Measurements from ENCODE around the gene CAMKK2.
A peak's percentile ranks its signal among the peaks of the same experiment; 100 is the strongest.

CAMKK2 gene

GRCh38 chr12:121226399-121226798, 70.1 kb downstream of the CAMKK2 start:
- Histone ChIP-seq H4K5ac (ENCODE audit: low read length) (no peak overlapping the region), H2BK15ac (replicated peaks; ENCODE audit: low read depth) (no peak overlapping the region), H2BK120ac (ENCODE audit: low read depth, low read length) (no peak overlapping the region), H3K27ac (ENCODE audit: low read depth, low read length) (no peak overlapping the region), H3K56ac (ENCODE audit: low read length) (no peak overlapping the region), H3K36me3 (ENCODE audit: control insufficient read depth, insufficient read depth, low read length) (no peaks in the 10 kb centered on the region), H3K79me2 (ENCODE audit: control insufficient read depth, insufficient read depth, low read length) (no peaks in the 10 kb centered on the region), H3K23ac (ENCODE audit: low read length) (no peak overlapping the region), H3K9ac (ENCODE audit: low read length) (no peak overlapping the region), H3K27me3 (ENCODE audit: insufficient read depth, low read length, poor library complexity) (no peaks in the 10 kb centered on the region), H3K4me1 (ENCODE audit: control insufficient read depth, low read depth, low read length) (no peaks in the 10 kb centered on the region), H2AK5ac (ENCODE audit: low read length) (no peak overlapping the region), H3K4ac (ENCODE audit: low read depth, low read length) (no peak overlapping the region), H2BK5ac (ENCODE audit: low read length) (no peak overlapping the region), H3K4me2 (ENCODE audit: low read length) (no peak overlapping the region), H3K4me3 (ENCODE audit: low read length) (no peak overlapping the region), H3K18ac (ENCODE audit: low read length) (no peak overlapping the region), H3K79me1 (ENCODE audit: low read length) (no peaks in the 10 kb centered on the region), H4K8ac (ENCODE audit: low read depth, low read length) (no peak overlapping the region)
- WGBS (ENCODE audit: extremely low coverage, insufficient coverage, low lambda C conversion rate): no CpG with 5 or more reads among the region's 8 CpGs
- no peak for DNase-seq

- no peaks in the 10 kb centered on the region for H3K36me3 ChIP-seq (ENCODE audit: control insufficient read depth, insufficient read depth, low read length)
- no peak overlapping the region for H3K4me2 ChIP-seq (ENCODE audit: low read length)
- H3K79me2 ChIP-seq (ENCODE audit: control insufficient read depth, insufficient read depth, low read length): no peaks in the 10 kb centered on the region
- H3K4ac ChIP-seq (ENCODE audit: low read depth, low read length): no peak overlapping the region
- no peak overlapping the region for H2AK5ac ChIP-seq (ENCODE audit: low read length)
- no peaks in the 10 kb centered on the region for H3K27me3 ChIP-seq (ENCODE audit: insufficient read depth, low read length, poor library complexity)
- no peaks in the 10 kb centered on the region for H3K4me1 ChIP-seq (ENCODE audit: control insufficient read depth, low read depth, low read length)
- no peak overlapping the region for H2BK5ac ChIP-seq (ENCODE audit: low read length)
- no peak overlapping the region for H3K56ac ChIP-seq (ENCODE audit: low read length)
- no peak overlapping the region for H3K18ac ChIP-seq (ENCODE audit: low read length)
- no peak for DNase-seq
- H2BK15ac ChIP-seq (replicated peaks; ENCODE audit: low read depth): no peak overlapping the region
- WGBS (ENCODE audit: extremely low coverage, insufficient coverage, low lambda C conversion rate): no CpG with 5 or more reads among the region's 8 CpGs
- H3K79me1 ChIP-seq (ENCODE audit: low read length): no peaks in the 10 kb centered on the region
- no peak overlapping the region for H2BK120ac ChIP-seq (ENCODE audit: low read depth, low read length)
- no peak overlapping the region for H3K4me3 ChIP-seq (ENCODE audit: low read length)
- no peak overlapping the region for H3K9ac ChIP-seq (ENCODE audit: low read length)
- no peak overlapping the region for H4K5ac ChIP-seq (ENCODE audit: low read length)
- H3K27ac ChIP-seq (ENCODE audit: low read depth, low read length): no peak overlapping the region
- no peak overlapping the region for H4K8ac ChIP-seq (ENCODE audit: low read depth, low read length)
- no peak overlapping the region for H3K23ac ChIP-seq (ENCODE audit: low read length)
Measured at GRCh38 chr12:121224591-121224990, 71.9 kb downstream of the CAMKK2 start.

GRCh38 chr12:121223292-121224285, 72.9 kb downstream of the CAMKK2 start:
- Histone ChIP-seq H3K23ac (ENCODE audit: low read length) (no peak overlapping the region), H2BK5ac (ENCODE audit: low read length) (no peak overlapping the region), H3K9ac (ENCODE audit: low read length) (no peak overlapping the region), H3K56ac (ENCODE audit: low read length) (no peak overlapping the region), H2AK5ac (ENCODE audit: low read length) (no peak overlapping the region), H3K79me1 (ENCODE audit: low read length) (no peaks in the 10 kb centered on the region), H4K8ac (ENCODE audit: low read depth, low read length) (no peak overlapping the region), H3K4me3 (ENCODE audit: low read length) (no peak overlapping the region), H3K4me1 (ENCODE audit: control insufficient read depth, low read depth, low read length) (no peaks in the 10 kb centered on the region), H4K5ac (ENCODE audit: low read length) (no peak overlapping the region), H3K36me3 (ENCODE audit: control insufficient read depth, insufficient read depth, low read length) (no peaks in the 10 kb centered on the region), H2BK120ac (ENCODE audit: low read depth, low read length) (no peak overlapping the region), H3K4ac (ENCODE audit: low read depth, low read length) (no peak overlapping the region), H3K18ac (ENCODE audit: low read length) (no peak overlapping the region), H3K79me2 (ENCODE audit: control insufficient read depth, insufficient read depth, low read length) (no peaks in the 10 kb centered on the region), H2BK15ac (replicated peaks; ENCODE audit: low read depth) (no peak overlapping the region), H3K27ac (ENCODE audit: low read depth, low read length) (no peak overlapping the region), H3K4me2 (ENCODE audit: low read length) (no peak overlapping the region), H3K27me3 (ENCODE audit: insufficient read depth, low read length, poor library complexity) (no peaks in the 10 kb centered on the region)
- DNase-seq: peak; percentile 52
- no CpG with 5 or more reads among the region's 19 CpGs for WGBS (ENCODE audit: extremely low coverage, insufficient coverage, low lambda C conversion rate)

GRCh38 chr12:121222847-121223246, 73.7 kb downstream of the CAMKK2 start:
- no peaks in the 10 kb centered on the region for H3K36me3 ChIP-seq (ENCODE audit: control insufficient read depth, insufficient read depth, low read length)
- H2BK5ac ChIP-seq (ENCODE audit: low read length): no peak overlapping the region
- H3K4ac ChIP-seq (ENCODE audit: low read depth, low read length): no peak overlapping the region
- no peak overlapping the region for H3K27ac ChIP-seq (ENCODE audit: low read depth, low read length)
- H2BK120ac ChIP-seq (ENCODE audit: low read depth, low read length): no peak overlapping the region
- no peak overlapping the region for H3K23ac ChIP-seq (ENCODE audit: low read length)
- no peak overlapping the region for H2AK5ac ChIP-seq (ENCODE audit: low read length)
- no peak overlapping the region for H3K56ac ChIP-seq (ENCODE audit: low read length)
- no peak overlapping the region for H3K18ac ChIP-seq (ENCODE audit: low read length)
- no peak overlapping the region for H4K5ac ChIP-seq (ENCODE audit: low read length)
- no peaks in the 10 kb centered on the region for H3K79me1 ChIP-seq (ENCODE audit: low read length)
- H3K4me2 ChIP-seq (ENCODE audit: low read length): no peak overlapping the region
- no peaks in the 10 kb centered on the region for H3K79me2 ChIP-seq (ENCODE audit: control insufficient read depth, insufficient read depth, low read length)
- H3K9ac ChIP-seq (ENCODE audit: low read length): no peak overlapping the region
- no peak overlapping the region for H3K4me3 ChIP-seq (ENCODE audit: low read length)
- DNase-seq: no peak
- H2BK15ac ChIP-seq (replicated peaks; ENCODE audit: low read depth): no peak overlapping the region
- no peaks in the 10 kb centered on the region for H3K27me3 ChIP-seq (ENCODE audit: insufficient read depth, low read length, poor library complexity)
- no CpG with 5 or more reads among the region's 10 CpGs for WGBS (ENCODE audit: extremely low coverage, insufficient coverage, low lambda C conversion rate)
- H3K4me1 ChIP-seq (ENCODE audit: control insufficient read depth, low read depth, low read length): no peaks in the 10 kb centered on the region
- H4K8ac ChIP-seq (ENCODE audit: low read depth, low read length): no peak overlapping the region

GRCh38 chr12:121219353-121219986, 77.0 kb downstream of the CAMKK2 start:
- Histone ChIP-seq H3K56ac (ENCODE audit: low read length) (no peak overlapping the region), H3K4me1 (ENCODE audit: control insufficient read depth, low read depth, low read length) (no peaks in the 10 kb centered on the region), H2AK5ac (ENCODE audit: low read length) (no peak overlapping the region), H3K36me3 (ENCODE audit: control insufficient read depth, insufficient read depth, low read length) (no peaks in the 10 kb centered on the region), H2BK120ac (ENCODE audit: low read depth, low read length) (no peak overlapping the region), H3K9ac (ENCODE audit: low read length) (no peak overlapping the region), H3K79me1 (ENCODE audit: low read length) (no peaks in the 10 kb centered on the region), H2BK15ac (replicated peaks; ENCODE audit: low read depth) (no peak overlapping the region), H4K5ac (ENCODE audit: low read length) (no peak overlapping the region), H4K8ac (ENCODE audit: low read depth, low read length) (no peak overlapping the region), H2BK5ac (ENCODE audit: low read length) (no peak overlapping the region), H3K27me3 (ENCODE audit: insufficient read depth, low read length, poor library complexity) (no peaks in the 10 kb centered on the region), H3K4me2 (ENCODE audit: low read length) (no peak overlapping the region), H3K4me3 (ENCODE audit: low read length) (no peak overlapping the region), H3K79me2 (ENCODE audit: control insufficient read depth, insufficient read depth, low read length) (no peaks in the 10 kb centered on the region), H3K27ac (ENCODE audit: low read depth, low read length) (no peak overlapping the region), H3K4ac (ENCODE audit: low read depth, low read length) (no peak overlapping the region), H3K23ac (ENCODE audit: low read length) (no peak overlapping the region), H3K18ac (ENCODE audit: low read length) (no peak overlapping the region)
- no peak for DNase-seq
- WGBS (ENCODE audit: extremely low coverage, insufficient coverage, low lambda C conversion rate): 100% methylated on average over 1 of the region's 3 CpGs
